Measurements from ENCODE around the gene TMA7. TPM values are rescaled to one million over a fixed set of nuclear protein-coding genes. Genes with fewer than 3 reads are reported as not detected.
A peak's percentile ranks its signal among the peaks of the same experiment; 100 is the strongest.

TMA7 gene
- total and polyA plus RNA-seq, 2 of the 13 experiments (the other 11 are each of a cell fraction or from before 2014, with no cell fraction given): 100 to 486 TPM

- TF ChIP-seq FOXP4 (CRISPR knock-in tag; IDR thresholded peaks at IDR 0.05) (no peak), ZNF34 (CRISPR knock-in tag; IDR thresholded peaks at IDR 0.05; ENCODE audit: borderline replicate concordance) (peak; percentile 44; the same call in 1 of the 2 replicates), ZNF652 (CRISPR knock-in tag; IDR thresholded peaks at IDR 0.05; ENCODE audit: borderline replicate concordance, low read depth) (no peak), EHMT2 (IDR thresholded peaks at IDR 0.05; ENCODE audit: borderline replicate concordance, low read depth, low read length) (no peak), ZNF142 (CRISPR knock-in tag; IDR thresholded peaks at IDR 0.05) (no peak), CBFB (CRISPR knock-in tag; IDR thresholded peaks at IDR 0.05) (no peak), SNAI1 (CRISPR knock-in tag; IDR thresholded peaks at IDR 0.05; ENCODE audit: borderline replicate concordance) (no peak), THYN1 (CRISPR knock-in tag; IDR thresholded peaks at IDR 0.05; ENCODE audit: borderline replicate concordance, low read depth) (no peak), RORA (CRISPR knock-in tag; IDR thresholded peaks at IDR 0.05) (no peak), ZNF430 (CRISPR knock-in tag; IDR thresholded peaks at IDR 0.05) (no peak), PPARG (CRISPR knock-in tag; conservative IDR thresholded peaks at IDR 0.05) (0 out of 2 replicates have a peak, but pooled peaks have one; percentile 20), ZBTB26 (CRISPR knock-in tag; IDR thresholded peaks at IDR 0.05; ENCODE audit: borderline replicate concordance) (no peak), TRIM24 (CRISPR knock-in tag; IDR thresholded peaks at IDR 0.05) (no peak), AGO2 (optimal IDR thresholded peaks at IDR 0.05; ENCODE audit: low read depth, low read length) (peak; percentile 49), ZNF800 (CRISPR knock-in tag; IDR thresholded peaks at IDR 0.05) (no peak)
- TF ChIP-seq, protein P1, sequence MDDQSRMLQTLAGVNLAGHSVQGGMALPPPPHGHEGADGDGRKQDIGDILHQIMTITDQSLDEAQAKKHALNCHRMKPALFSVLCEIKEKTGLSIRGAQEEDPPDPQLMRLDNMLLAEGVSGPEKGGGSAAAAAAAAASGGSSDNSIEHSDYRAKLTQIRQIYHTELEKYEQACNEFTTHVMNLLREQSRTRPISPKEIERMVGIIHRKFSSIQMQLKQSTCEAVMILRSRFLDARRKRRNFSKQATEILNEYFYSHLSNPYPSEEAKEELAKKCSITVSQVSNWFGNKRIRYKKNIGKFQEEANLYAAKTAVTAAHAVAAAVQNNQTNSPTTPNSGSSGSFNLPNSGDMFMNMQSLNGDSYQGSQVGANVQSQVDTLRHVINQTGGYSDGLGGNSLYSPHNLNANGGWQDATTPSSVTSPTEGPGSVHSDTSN (CRISPR knock-in tag; IDR thresholded peaks at IDR 0.05; ENCODE audit: borderline replicate concordance): no peak
Measured at GRCh38 chr3:48465531-48466378, 25.7 kb downstream of the TMA7 start (continued).
